ENCODE data around the gene PRKG2. TPM values are rescaled to one million over a fixed set of nuclear protein-coding genes. Genes with fewer than 3 reads are reported as not detected.

Gene PRKG2
- total RNA-seq, 1 experiment from 2014 or later: 0.06 TPM

- DNase-seq (ENCODE audit: low read depth): no peak
Measured at GRCh38 chr4:81039351-81039972, 175.6 kb downstream of the PRKG2 start.

- DNase-seq (ENCODE audit: low read depth): no peak
Measured at GRCh38 chr4:81038636-81039350, 176.2 kb downstream of the PRKG2 start.

Other genes with a start within 250 kb of the PRKG2 start
- under 0.01 and 0.17 TPM in 2 replicates for gene BMP3, start 184.5 kb downstream of the PRKG2 start, total RNA-seq (2014; rRNA removed)